SU-DHL-6 (cell line): ENCODE results near the gene ANKRD13D.

Experiments used
- H2AFZ ChIP-seq: fragments of 200-600 bp; sonication (generic); 2 replicates; pipeline ENCODE4 v1.6.1; 2014; ENCODE audit warnings: low read depth, mild to moderate bottlenecking, moderate library complexity, mixed read lengths, antibody characterized with exemption, low read length; ENCODE audit not compliant: severe bottlenecking
- H3F3A ChIP-seq: fragments of 200-600 bp; shearing (Covaris generic); 2 replicates; pipeline ENCODE4 v1.6.0; 2016; ENCODE audit warnings: antibody characterized with exemption, mild to moderate bottlenecking; ENCODE audit not compliant: insufficient read depth
- H3K27ac ChIP-seq: fragments of 200-600 bp; sonication (generic); 2 replicates; pipeline ENCODE4 v1.5.1; 2016; ENCODE audit warnings: low read depth, mild to moderate bottlenecking, low read length, moderate library complexity, mixed read lengths
- H3K27me3 ChIP-seq: fragments of 200-600 bp; sonication (generic), shearing (Covaris generic); 2 replicates; pipeline ENCODE4 v1.6.0; 2014; ENCODE audit warnings: mild to moderate bottlenecking, low read length
- H3K36me3 ChIP-seq: fragments of 200-600 bp; sonication (generic); 2 replicates; pipeline ENCODE4 v1.6.1; 2014; ENCODE audit warnings: mild to moderate bottlenecking, low read length, mixed read lengths
- H3K4me2 ChIP-seq: fragments of 300-600, 200-600 bp; shearing (Covaris generic), sonication (generic); 2 replicates; pipeline ENCODE4 v1.6.0; 2014; ENCODE audit warnings: low read length, low read depth, mild to moderate bottlenecking; ENCODE audit not compliant: poor library complexity, severe bottlenecking
- H3K4me3 ChIP-seq: fragments of 200-600 bp; sonication (generic); 2 replicates; pipeline ENCODE4 v1.5.1; 2014; ENCODE audit warnings: antibody characterized with exemption, low read length, mild to moderate bottlenecking, mixed read lengths; ENCODE audit not compliant: insufficient read depth, poor library complexity, severe bottlenecking
- H3K79me2 ChIP-seq: fragments of 200-600 bp; sonication (generic); 2 replicates; pipeline ENCODE4 v1.6.1; 2014; ENCODE audit warnings: mild to moderate bottlenecking, low read length, moderate library complexity; ENCODE audit not compliant: insufficient read depth
- H3K9ac ChIP-seq: fragments of 200-600 bp; sonication (generic); 2 replicates; pipeline ENCODE4 v1.7.0; 2014; ENCODE audit warnings: mild to moderate bottlenecking, low read length
- H3K9me2 ChIP-seq: fragments of 200-600 bp; sonication (generic); replicated peaks from 2 replicates; pipeline ENCODE4 v1.6.1; 2014; ENCODE audit warnings: low read length; ENCODE audit not compliant: insufficient read depth
- H3K9me3 ChIP-seq: fragments of 200-600 bp; sonication (generic); 2 replicates; pipeline ENCODE4 v1.6.1; 2014; ENCODE audit warnings: low read length, mixed read lengths; ENCODE audit not compliant: insufficient read depth
- H4K20me1 ChIP-seq: fragments of 200-600 bp; sonication (generic); 2 replicates; pipeline ENCODE4 v1.6.1; 2014; ENCODE audit warnings: low read depth, mild to moderate bottlenecking, antibody characterized with exemption, low read length, moderate library complexity, mixed read lengths
- CTCF ChIP-seq: fragments of 200-600 bp; sonication (generic); IDR thresholded peaks from one replicate; pipeline ENCODE4 v1.5.1; 2017; ENCODE audit warnings: antibody characterized with exemption, mild to moderate bottlenecking, low read length, moderate library complexity; ENCODE audit not compliant: insufficient read depth, poor library complexity, severe bottlenecking
- EZH2phosphoT487 ChIP-seq: fragments of 200-600 bp; sonication (generic), shearing (Covaris generic); conservative IDR thresholded peaks from 2 replicates; pipeline ENCODE4 v1.6.1; 2018; ENCODE audit warnings: mild to moderate bottlenecking, antibody characterized with exemption, low read length, moderate library complexity, mixed read lengths

ANKRD13D gene

GRCh38 chr11:67295846-67296245 lies 6.7 kb downstream of the ANKRD13D start:
- Histone ChIP-seq H3K4me2 (no peak overlapping the region), H3K36me3 (peaks cover 25% of the 10 kb centered on the region), H3K4me3 (no peak overlapping the region), H4K20me1 (no peaks in the 10 kb centered on the region), H3K79me2 (no peaks in the 10 kb centered on the region), H3K9ac (no peak overlapping the region), H2AFZ (no peak overlapping the region), H3K9me2 (no peaks in the 10 kb centered on the region), H3K27ac (no peak overlapping the region), H3K9me3 (no peaks in the 10 kb centered on the region), H3F3A (peaks cover 8% of the 10 kb centered on the region; the same call in 1 of the 2 replicates), H3K27me3 (no peaks in the 10 kb centered on the region)
- TF ChIP-seq EZH2phosphoT487: no peak
- TF ChIP-seq CTCF: no peak

- H2AFZ ChIP-seq: no peak overlapping the region
- no peaks in the 10 kb centered on the region for H3K27me3 ChIP-seq
- H4K20me1 ChIP-seq: no peaks in the 10 kb centered on the region
- no peaks in the 10 kb centered on the region for H3K9me3 ChIP-seq
- H3F3A ChIP-seq: no peaks in the 10 kb centered on the region
- H3K9ac ChIP-seq: no peak overlapping the region
- H3K9me2 ChIP-seq: no peaks in the 10 kb centered on the region
- H3K79me2 ChIP-seq: no peaks in the 10 kb centered on the region
- H3K36me3 ChIP-seq: peaks cover 25% of the 10 kb centered on the region
- H3K4me3 ChIP-seq: no peak overlapping the region
- H3K4me2 ChIP-seq: no peak overlapping the region
- no peak overlapping the region for H3K27ac ChIP-seq
- TF ChIP-seq CTCF (no peak), EZH2phosphoT487 (no peak)
These were observed 9.7 kb downstream of the ANKRD13D start for GRCh38 chr11:67298786-67299185.

GRCh38 chr11:67299471-67300191 lies 10.5 kb downstream of the ANKRD13D start:
- Histone ChIP-seq H4K20me1 (no peaks in the 10 kb centered on the region), H3K36me3 (peaks cover 16% of the 10 kb centered on the region), H3K27me3 (no peaks in the 10 kb centered on the region), H3K9me2 (no peaks in the 10 kb centered on the region), H3K27ac (no peak overlapping the region), H3K4me2 (no peak overlapping the region), H3K79me2 (no peaks in the 10 kb centered on the region), H3F3A (no peaks in the 10 kb centered on the region), H3K9me3 (no peaks in the 10 kb centered on the region), H2AFZ (no peak overlapping the region), H3K9ac (no peak overlapping the region), H3K4me3 (no peak overlapping the region)
- TF ChIP-seq CTCF (no peak), EZH2phosphoT487 (no peak)
